PFSK-1 (cell line): ENCODE measurements around the gene FTSJ3.

Experiments used
- FOXP2 ChIP-seq: optimal IDR thresholded peaks from 2 replicates; pipeline ENCODE3; 2011; ENCODE audit warnings: borderline replicate concordance, control low read depth, inconsistent platforms; ENCODE audit not compliant: insufficient read depth; ENCODE audit errors: extremely low read length, extremely low read depth
- POLR2AphosphoS5 ChIP-seq: IDR thresholded peaks from 2 replicates; pipeline ENCODE4 v1.6.1; 2012; ENCODE audit warnings: low read depth, mild to moderate bottlenecking, control low read depth, low read length, moderate library complexity
- REST ChIP-seq, 2 experiments: IDR thresholded peaks; 2 replicates each; pipeline versions ENCODE4 v1.6.1 to v1.8.0; 2011 to 2012; ENCODE audit warnings: low read depth in 2 of 2, low read length in 2 of 2, control low read depth in 1 of 2, inconsistent platforms in 1 of 2, mild to moderate bottlenecking in 1 of 2, moderate library complexity in 1 of 2; ENCODE audit not compliant: insufficient read depth in 1 of 2
- SIN3A ChIP-seq: IDR thresholded peaks from 2 replicates; pipeline ENCODE4 v1.6.1; 2012; ENCODE audit warnings: mild to moderate bottlenecking, low read length, moderate library complexity, borderline replicate concordance; ENCODE audit not compliant: insufficient read depth
- TAF1 ChIP-seq: IDR thresholded peaks from 2 replicates; pipeline ENCODE4 v1.6.1; 2012; ENCODE audit warnings: low read length, control low read depth, borderline replicate concordance; ENCODE audit not compliant: insufficient read depth

GRCh38 chr17:63840591-63841349 lies 13.3 kb upstream of the FTSJ3 start:
- no peak for TF ChIP-seq SIN3A
- no peak for TF ChIP-seq TAF1
- TF ChIP-seq POLR2AphosphoS5, result no peak
- TF ChIP-seq REST (IDR thresholded peaks at IDR 0.05; ENCODE audit: insufficient read depth in 1 of 2, low read depth in 2 of 2, low read length in 2 of 2), result no peak
- TF ChIP-seq FOXP2, result no peak
